Breast epithelium (tissue), 3 donors: ENCODE measurements around the gene UQCRC2.

Experiments
- POLR2A ChIP-seq: fragments of 450-650 bp; IDR thresholded peaks from one replicate; pipeline ENCODE4 v1.6.1; 2016; ENCODE audit warnings: antibody characterized with exemption, mild to moderate bottlenecking, moderate library complexity
- TF ChIP-seq, protein P1 (sequence below), 3 donors: fragments of 450-650 bp; IDR thresholded peaks; one replicate each; pipeline ENCODE4 v1.5.1; 2016 to 2017; ENCODE audit warnings: antibody characterized with exemption in 3 of 3, mild to moderate bottlenecking in 3 of 3, moderate library complexity in 3 of 3

DNA sequence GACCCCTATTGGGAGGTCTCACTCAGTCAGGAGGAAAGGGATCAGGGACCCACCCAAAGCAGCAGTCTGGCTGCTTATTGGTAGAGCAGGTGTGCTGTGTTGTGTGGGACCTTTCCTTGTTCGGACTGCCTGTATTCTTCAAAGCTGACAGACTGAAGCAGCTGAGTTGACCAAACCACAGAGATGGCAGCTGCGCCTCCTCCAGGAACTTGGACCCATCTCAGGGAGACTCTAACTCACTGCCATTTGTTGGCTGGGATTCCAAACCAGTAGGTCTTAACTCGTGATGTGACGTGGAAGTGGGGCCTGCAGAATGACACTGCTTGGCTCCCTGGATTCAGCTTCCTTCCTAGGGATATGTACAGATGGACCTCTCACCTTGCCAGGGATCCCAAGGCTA is 9.6 kb upstream of the UQCRC2 start:
- TF ChIP-seq POLR2A: no peak
- TF ChIP-seq, protein P1, sequence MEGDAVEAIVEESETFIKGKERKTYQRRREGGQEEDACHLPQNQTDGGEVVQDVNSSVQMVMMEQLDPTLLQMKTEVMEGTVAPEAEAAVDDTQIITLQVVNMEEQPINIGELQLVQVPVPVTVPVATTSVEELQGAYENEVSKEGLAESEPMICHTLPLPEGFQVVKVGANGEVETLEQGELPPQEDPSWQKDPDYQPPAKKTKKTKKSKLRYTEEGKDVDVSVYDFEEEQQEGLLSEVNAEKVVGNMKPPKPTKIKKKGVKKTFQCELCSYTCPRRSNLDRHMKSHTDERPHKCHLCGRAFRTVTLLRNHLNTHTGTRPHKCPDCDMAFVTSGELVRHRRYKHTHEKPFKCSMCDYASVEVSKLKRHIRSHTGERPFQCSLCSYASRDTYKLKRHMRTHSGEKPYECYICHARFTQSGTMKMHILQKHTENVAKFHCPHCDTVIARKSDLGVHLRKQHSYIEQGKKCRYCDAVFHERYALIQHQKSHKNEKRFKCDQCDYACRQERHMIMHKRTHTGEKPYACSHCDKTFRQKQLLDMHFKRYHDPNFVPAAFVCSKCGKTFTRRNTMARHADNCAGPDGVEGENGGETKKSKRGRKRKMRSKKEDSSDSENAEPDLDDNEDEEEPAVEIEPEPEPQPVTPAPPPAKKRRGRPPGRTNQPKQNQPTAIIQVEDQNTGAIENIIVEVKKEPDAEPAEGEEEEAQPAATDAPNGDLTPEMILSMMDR (IDR thresholded peaks at IDR 0.05): no peak
